ENCODE measurements around the gene SYT9.

GRCh38 chr11:7303146-7303545 lies 51.4 kb downstream of the SYT9 start:
- TF ChIP-seq CTCF (IDR thresholded peaks at IDR 0.05) (no peak), EP300 (IDR thresholded peaks at IDR 0.05; ENCODE audit: low read depth) (no peak)
